Prostate gland (tissue), 2 donors: ENCODE data around the gene LIN7B. TPM values are rescaled to one million over a fixed set of nuclear protein-coding genes. Genes with fewer than 3 reads are reported as not detected.

Experiments
- DNase-seq: peaks from one replicate; pipeline ENCODE4 v3.0.0-alpha.2; 2019; ENCODE audit warnings: low spot score
- H3K27ac ChIP-seq, 2 donors: fragments of 200-600 bp; sonication (generic); 2 replicates each; pipeline ENCODE4 v1.5.1; 2017 to 2019
- H3K27me3 ChIP-seq: fragments of 200-600 bp; sonication (generic); replicated peaks from 2 replicates; pipeline ENCODE4 v1.5.1; 2019; ENCODE audit not compliant: insufficient read depth
- H3K36me3 ChIP-seq, 2 donors: fragments of 200-600 bp; sonication (generic); 1 replicate in 1 of 2; 2 replicates in 1 of 2; pipeline versions ENCODE4 v1.5.1 to v1.8.1; 2017 to 2019
- H3K4me1 ChIP-seq: fragments of 200-600 bp; sonication (generic); replicated peaks from 2 replicates; pipeline ENCODE4 v1.5.1; 2019
- H3K4me3 ChIP-seq, 2 donors: fragments of 200-600 bp; sonication (generic); 2 replicates each; pipeline ENCODE4 v1.5.1; 2017 to 2019
- H3K9me3 ChIP-seq: fragments of 200-600 bp; sonication (generic); 2 replicates; pipeline ENCODE4 v1.5.1; 2017
- CTCF ChIP-seq, 4 experiments: fragments of 200-600 bp in 2 of 4; fragments of 450-650 bp in 2 of 4; sonication (generic) in 2 of 4; IDR thresholded peaks; 1 replicate in 3 of 4; 2 replicates in 1 of 4; pipeline ENCODE4 v1.5.1; 2016 to 2019; ENCODE audit warnings: antibody characterized with exemption in 4 of 4, mild to moderate bottlenecking in 2 of 4, moderate library complexity in 2 of 4
- POLR2A ChIP-seq: fragments of 450-650 bp; IDR thresholded peaks from one replicate; pipeline ENCODE4 v1.6.1; 2016; ENCODE audit warnings: antibody characterized with exemption, mild to moderate bottlenecking
- POLR2AphosphoS5 ChIP-seq: sonication (generic); formaldehyde crosslinking; IDR thresholded peaks from one replicate; pipeline ENCODE4 v1.6.1; 2017; ENCODE audit warnings: antibody characterized with exemption
- WGBS: methylation state at CpG from one replicate; pipeline ENCODE4 v1.1.5; 2018; 5-methylcytosine and 5-hydroxymethylcytosine counted together
- intact Hi-C: fragments of 100-400 bp; cut with DNase I; formaldehyde crosslinking; loops from one replicate; pipeline ENCODE4 v1.14.2; 2022
- total RNA-seq, 2 donors: library from RNA; depleted of rRNA; stranded (reverse); fragments of >200 nt; gene quantifications; one replicate each; pipeline ENCODE4 v1.1.0, GENCODE V29; 2016

The LIN7B gene
- total RNA-seq, 2 donors from 2014 or later, result 31.2 to 64.3 TPM

GRCh38 chr19:49154279-49154678, 40.1 kb downstream of the LIN7B start:
- intact Hi-C loops, result loop anchor here (5.0 kb wide), 1 partner anchor 37 kb away; the partner anchor contains the start of genes C19orf73 and PPFIA3

DNA sequence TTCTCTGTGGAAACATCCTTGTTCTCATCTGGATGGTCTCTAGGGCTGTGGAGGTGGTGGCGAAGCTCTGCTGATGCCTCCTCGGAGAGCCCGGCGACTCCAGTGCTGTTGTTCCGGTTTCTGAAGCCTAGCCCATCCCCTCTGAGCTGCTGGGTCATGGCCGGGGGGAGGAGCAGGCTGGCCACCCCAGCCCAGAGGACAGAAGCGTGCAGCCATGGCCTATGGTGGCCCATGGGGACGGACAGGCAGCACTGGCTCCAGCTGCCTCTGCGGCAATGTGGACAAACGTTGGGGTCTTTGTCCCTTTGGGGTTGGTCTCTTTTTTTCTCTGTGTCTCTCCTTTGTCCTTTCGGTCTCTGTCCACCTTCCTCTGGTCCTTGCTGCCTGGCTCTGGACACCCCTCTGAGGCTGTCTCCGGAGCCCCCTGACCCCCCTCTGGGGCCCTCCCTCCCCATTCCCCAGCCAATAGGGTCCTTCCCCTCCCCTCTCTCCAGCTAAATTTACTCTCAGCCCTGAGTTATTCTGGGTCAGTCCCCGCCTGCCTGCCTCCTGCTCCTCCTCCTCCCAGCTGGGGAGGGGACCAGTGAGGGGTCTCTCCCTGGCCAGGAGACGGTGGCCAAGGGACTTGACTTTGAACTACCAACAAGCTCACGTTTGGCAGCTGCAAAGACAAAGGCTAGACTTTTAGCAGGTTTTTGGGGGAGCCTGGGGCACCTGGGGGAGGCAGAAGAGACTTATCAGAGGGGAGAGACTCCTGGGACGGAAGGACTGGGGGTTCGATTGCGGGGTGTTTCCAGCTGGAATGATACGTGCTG, 41.0 kb downstream of the LIN7B start, which contains the start of gene HRC:
TSS of gene HRC (minus strand) at position 392 of the 815 bp plus-strand sequence. CDS start at position 233, 159 bp downstream.
- TF ChIP-seq POLR2AphosphoS5 (no peak), CTCF (IDR thresholded peaks at IDR 0.05) (no peak), POLR2A (no peak)
- no peak within 1 kb of the TSS for H3K27ac ChIP-seq
- H3K4me1 ChIP-seq, result no peaks in the 10 kb centered on the region
- no peak within 1 kb of the TSS for H3K4me3 ChIP-seq
- H3K9me3 ChIP-seq, result no peaks in the 10 kb centered on the region
- DNase-seq, result no peak
- H3K36me3 ChIP-seq, result no peaks in the 10 kb centered on the region
- H3K27me3 ChIP-seq, result no peaks in the 10 kb centered on the region
- 73% methylated on average over 19 of the region's 19 CpGs for WGBS
- intact Hi-C loops, result no loop called here

More at GRCh38 chr19:49154279-49154678, 40.1 kb downstream of the LIN7B start:
- Histone ChIP-seq H3K4me3 (no peak overlapping the region), H3K27me3 (no peaks in the 10 kb centered on the region), H3K27ac (no peak overlapping the region), H3K4me1 (no peaks in the 10 kb centered on the region), H3K9me3 (no peaks in the 10 kb centered on the region), H3K36me3 (no peaks in the 10 kb centered on the region)
- WGBS, result 95% methylated on average over 6 of the region's 6 CpGs
- DNase-seq, result no peak
- TF ChIP-seq POLR2A (no peak), CTCF (IDR thresholded peaks at IDR 0.05) (no peak), POLR2AphosphoS5 (no peak)

- H3K4me3 ChIP-seq, result no peak overlapping the region
- H3K27ac ChIP-seq, result no peak overlapping the region
- H3K36me3 ChIP-seq, result no peaks in the 10 kb centered on the region
- intact Hi-C loops, result no loop called here
- H3K4me1 ChIP-seq, result no peaks in the 10 kb centered on the region
- no peaks in the 10 kb centered on the region for H3K9me3 ChIP-seq
- no peak for DNase-seq
- TF ChIP-seq POLR2AphosphoS5 (no peak), CTCF (IDR thresholded peaks at IDR 0.05) (no peak)
- 68% methylated on average over 4 of the region's 4 CpGs for WGBS
- H3K27me3 ChIP-seq, result no peaks in the 10 kb centered on the region
These were observed 41.7 kb downstream of the LIN7B start for GRCh38 chr19:49155820-49156346.

DNA sequence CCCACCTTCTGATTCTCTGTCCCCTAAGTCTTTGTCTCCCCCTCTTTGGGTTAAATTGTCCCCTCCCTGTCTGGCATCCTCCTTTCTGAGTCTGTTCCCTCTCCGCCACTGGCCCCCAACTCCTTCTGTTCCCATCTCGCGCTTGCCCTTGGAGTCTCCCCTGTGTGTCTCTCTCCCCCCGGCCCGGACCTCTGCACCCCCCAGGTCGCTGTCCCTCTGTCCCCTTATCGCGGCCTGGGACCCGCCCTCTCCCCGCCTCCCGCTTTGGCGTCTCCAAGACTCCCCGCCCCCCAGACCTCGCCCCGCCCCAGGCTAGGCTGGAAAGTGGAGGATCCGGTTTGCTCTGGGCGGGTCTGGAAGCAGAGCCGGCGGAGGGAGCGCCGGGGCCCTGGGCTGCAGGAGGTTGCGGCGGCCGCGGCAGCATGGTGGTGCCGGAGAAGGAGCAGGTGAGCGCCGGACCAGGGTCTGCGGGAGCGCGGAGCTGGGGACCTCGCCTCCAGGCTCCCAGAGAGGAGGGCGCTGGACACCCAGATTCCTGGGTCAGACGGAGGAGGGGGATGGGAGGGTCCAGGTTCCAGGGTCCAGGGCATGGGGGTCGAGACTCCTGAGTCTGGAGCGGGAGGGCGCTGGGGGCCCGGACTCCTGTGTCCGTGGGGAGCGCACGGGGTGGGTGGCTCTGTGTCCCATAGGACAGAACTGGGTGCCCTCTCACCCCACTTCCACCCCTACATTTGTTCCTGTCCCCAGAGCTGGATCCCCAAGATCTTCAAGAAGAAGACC, 43.5 kb downstream of the LIN7B start, which contains the start of gene TRPM4:
TSS of gene TRPM4 (plus strand) at position 348 of the 780 bp plus-strand sequence. CDS start at position 423, 75 bp downstream.
- peak within 1 kb of the TSS; percentile 73 to 85 for H3K4me3 ChIP-seq
- H3K27me3 ChIP-seq, result no peaks in the 10 kb centered on the region
- H3K36me3 ChIP-seq, result no peaks in the 10 kb centered on the region
- no peaks in the 10 kb centered on the region for H3K4me1 ChIP-seq
- peak within 1 kb of the TSS; percentile 88 to 95 for H3K27ac ChIP-seq
- WGBS, result 1% methylated on average over 40 of the region's 41 CpGs
- no peaks in the 10 kb centered on the region for H3K9me3 ChIP-seq
- intact Hi-C loops, result no loop called here
- peak; percentile 98 for TF ChIP-seq POLR2AphosphoS5
- TF ChIP-seq POLR2A, result peak; percentile 95
- no peak for TF ChIP-seq CTCF (IDR thresholded peaks at IDR 0.05)
- DNase-seq, result peak; percentile 94
